Suppressor macrophage treated with lipopolysaccharide for 1 hour (primary cell): ENCODE data around the gene SLC25A23.
"Not testable (repeated sequence)": the region's sequence is repeated elsewhere in the genome, so short reads cannot be mapped to it uniquely, and the experiment has no call there.

ENCODE experiments used
- DNase-seq, 3 donors: peaks; one replicate each; pipeline ENCODE4 v3.0.0-alpha.2; 2020 to 2022

SLC25A23 gene

DNA sequence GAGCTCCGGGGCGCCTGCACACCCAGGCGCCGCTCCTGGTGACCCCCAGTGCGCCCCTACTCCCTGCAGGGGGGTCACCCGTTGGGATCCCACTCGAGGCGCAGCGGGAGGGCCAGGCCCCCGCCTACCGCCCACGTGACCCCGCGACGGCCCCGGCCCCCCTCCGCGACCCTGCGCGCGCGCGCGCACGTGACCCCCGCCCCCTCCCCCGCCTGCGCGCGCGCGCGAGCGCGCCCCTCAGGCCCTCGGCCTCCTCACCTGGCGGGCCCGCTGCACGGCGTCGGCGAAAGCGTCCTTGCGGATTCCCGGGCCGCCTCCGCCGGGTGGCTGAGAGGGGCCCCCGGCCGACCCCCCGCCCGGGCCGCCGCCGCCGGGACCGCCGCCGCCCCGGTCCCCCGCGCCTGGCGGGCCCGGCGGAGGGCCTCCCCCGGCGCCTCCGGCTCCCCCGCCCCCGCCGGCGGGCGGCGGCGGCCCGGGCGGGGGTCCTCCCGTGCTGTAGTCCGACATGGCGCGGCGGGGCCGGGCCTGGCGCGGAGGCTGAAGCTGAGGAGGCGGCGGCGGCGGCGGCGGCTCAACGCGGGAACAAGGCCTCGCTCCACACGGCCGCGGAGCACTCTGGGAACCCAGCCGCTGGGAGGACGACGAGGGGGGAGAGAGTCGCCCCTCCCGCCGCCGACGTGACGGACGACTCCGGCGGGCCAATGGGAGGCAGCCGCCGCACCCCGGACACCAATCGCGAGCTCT is 35.2 kb downstream of the SLC25A23 start, which contains the start of gene KHSRP:
Gene KHSRP, minus strand, starts transcription at position 617 of the 744 bp plus-strand sequence. Its CDS starts 110 bp downstream, at position 507.
- peak in 2 of 3 donors; percentile 14 to 56 for DNase-seq

DNA sequence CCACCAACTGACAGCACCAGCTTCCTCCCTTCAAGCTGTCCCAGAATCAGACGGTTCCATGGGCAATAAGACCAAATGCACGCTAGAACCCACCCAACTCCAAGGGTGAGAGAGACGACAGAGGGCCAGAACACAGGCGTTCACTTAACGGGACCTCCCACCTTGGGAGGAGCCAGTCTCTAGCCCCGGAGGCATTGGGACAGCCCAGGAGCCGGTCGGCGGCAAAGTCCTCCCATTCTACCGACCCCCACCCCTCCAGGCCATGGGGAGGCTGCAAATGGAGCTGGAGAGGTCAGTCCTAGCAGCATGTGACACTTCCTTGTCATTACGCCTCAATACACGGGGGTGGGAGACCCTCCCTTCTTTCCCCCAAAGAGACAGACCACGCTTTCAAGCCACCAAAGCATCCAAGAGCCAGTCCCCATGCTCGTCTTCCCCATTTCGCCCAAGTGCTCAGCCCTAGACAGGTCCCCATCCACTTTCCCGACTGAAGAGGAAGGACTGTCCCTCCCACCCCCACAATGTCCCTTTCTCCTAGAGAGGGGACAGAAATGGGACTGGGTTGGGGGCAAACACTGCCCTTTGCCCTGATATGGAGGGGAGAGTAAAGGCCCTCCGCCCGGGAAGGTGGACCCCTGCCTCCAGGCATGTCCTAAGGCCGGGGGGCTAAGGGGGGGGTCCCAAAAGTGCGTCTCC is 35.9 kb downstream of the SLC25A23 start:
- peak; percentile 46 to 69 (median 52) for DNase-seq

DNA sequence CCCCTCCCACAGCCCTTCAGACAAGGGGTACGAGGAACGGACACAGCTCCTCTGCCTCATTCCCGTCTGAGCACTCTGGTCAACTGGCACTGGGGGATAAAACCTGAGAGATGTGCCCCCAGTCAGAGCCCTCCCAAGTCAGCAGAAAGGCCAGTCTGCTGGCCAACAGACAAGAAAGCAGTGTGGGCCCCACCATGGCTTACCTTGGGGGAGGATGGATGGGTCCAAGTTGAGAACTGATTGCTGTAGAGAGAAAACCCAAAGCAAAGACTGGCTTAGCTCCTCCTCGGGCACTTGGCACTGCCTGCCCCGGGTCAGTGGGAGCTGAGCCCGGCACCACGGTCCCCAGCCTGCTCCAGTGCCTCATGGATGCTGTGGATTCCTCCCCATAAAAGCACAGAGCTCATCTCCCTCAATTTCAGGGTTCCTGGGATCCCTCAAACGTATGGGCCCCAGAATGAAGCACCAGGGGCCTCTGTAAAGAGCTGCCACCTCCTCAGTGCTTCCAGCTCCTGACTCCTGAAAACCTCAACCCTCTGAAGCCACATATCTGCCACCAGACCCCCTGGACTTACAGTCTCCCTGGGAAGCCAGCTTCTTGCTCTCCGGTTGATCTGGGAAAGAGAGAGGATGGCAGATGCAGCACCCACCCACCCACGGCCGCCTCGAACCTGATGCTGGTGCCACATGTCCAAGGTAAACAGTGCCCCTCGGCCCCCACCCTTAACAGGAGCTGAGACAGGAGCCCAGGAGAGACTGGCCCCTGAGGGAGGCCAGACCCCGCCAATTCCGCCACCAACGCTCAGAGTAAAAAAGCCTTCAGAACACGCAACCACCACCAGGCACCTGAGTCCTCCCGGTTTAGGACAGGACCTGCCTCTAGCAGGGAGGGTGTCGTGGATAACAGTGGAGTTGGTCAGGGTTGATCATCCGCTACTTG is 38.2 kb downstream of the SLC25A23 start:
- DNase-seq, result no peak

DNA sequence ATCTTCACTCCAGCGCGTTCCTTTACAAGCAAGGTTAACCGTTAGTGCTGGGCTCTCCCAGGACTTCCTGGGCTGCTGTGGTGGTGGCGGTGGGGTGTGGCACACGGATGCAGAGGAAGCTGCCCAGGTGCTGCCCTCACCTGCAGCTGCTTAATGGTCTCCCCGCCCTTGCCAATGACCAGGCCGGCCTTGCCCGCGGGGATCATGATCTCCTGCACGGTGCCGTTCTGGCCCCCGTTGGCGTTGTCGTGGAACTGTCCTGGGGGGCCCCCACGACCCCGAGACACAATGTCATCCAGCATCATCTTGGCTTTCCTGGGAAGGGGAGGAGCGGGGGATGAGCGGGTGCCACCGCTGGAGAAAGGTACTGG is 41.0 kb downstream of the SLC25A23 start:
- no peak for DNase-seq

DNA sequence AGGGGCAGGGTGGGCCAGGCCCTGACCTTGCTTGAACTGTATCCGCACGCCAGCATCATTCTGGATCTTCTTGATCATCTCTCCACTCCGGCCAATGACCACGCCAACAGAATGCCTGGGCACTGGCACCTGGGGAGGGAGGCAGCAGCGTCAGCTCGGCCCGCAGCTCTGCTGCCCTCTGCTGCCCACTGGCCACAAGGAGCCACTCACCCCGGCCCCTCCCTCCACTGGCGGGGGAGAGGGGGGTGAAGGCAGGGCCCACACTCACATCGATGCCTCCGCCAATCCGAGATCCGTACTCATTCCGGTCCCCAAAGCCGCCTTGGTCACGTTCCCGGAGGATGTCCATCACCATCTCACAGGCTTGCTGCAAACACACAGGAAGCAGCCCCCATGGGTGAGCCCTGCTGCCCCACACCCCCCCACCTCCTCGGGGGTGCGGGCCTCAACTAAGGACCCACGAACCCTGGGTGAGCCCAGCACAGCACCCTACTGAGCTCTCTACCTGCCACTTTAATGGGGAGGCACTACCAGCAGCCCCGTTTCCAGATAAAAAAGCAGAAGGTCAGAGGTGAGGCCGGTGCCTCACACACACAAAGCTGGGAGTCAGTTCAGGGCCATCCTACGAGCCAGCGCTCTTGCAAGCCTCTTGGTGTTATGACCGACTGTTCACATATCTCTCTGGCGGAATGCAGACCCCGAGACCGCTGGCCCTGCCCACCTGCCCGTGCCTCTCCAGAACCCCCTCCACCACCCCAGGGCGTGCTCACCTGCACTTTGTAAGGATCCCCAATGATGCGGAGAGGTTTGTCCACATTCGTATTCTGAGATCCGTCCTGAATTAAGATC is 41.7 kb downstream of the SLC25A23 start:
- peak in 1 of 3 donors; percentile 30 for DNase-seq

DNA sequence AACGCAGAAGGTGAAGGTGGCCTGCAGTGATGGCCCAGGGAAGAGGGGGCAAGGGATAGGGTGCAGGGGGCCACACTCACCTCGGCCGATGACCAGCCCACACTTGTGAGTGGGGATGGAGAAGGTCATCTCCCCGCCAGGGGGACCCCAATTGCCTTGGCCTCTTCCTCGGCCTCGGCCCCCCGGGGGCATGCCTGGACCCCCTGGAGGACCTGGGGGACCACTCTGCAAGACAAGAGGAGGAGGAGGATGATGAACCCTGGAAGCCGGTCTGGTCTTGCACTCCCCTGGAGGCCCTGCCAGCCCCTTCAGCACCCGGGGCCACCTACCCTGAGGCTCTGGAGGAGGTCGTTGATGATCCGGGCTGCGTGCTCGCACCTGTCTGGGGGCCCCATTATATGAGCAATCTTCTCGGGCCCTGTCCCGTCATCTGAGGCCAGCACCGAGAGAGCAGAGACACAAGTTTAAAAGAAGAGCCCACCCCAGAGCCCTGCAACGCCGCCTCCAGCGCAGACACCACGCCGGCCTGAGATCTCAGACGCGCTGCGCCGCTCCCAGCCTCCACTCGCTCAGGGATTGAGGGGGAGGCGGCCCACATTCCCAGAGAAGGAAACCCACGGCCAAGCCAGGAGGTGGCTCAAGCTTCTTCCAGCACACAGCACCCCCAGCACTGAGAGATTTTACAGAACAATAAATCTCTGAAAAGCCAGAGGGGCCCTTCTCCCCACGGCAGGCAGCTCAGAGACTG is 42.8 kb downstream of the SLC25A23 start:
- no peak for DNase-seq

DNA sequence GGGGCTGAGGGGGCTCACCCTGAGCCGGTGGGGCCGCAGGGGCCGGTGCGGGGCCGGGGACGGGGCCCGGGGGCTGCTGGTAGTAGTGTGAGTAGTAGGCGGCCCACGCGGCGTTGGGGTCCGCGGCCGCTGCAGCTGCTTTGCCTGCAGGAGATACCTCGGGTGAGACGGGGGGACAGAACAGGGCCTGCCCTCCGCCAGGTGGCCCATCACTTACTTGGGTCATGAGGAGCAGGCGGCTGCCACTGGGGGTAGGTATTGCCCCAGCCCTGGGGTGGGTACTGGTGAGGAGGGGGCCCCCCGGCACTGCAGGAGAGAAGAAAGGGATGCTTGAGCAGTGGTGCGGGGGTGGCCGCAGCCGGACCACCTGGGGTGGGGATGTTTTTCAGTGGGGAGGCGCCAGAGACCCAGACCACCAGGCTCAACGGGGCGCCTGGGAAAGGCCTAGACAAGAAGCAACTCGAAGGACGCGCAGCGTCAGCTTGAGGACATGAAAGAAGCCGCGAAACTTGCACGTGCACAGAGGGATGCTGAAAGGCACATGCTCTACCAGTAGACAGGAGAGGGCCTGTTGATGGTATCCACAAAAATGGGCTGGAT is 43.9 kb downstream of the SLC25A23 start:
- DNase-seq, result no peak

DNA sequence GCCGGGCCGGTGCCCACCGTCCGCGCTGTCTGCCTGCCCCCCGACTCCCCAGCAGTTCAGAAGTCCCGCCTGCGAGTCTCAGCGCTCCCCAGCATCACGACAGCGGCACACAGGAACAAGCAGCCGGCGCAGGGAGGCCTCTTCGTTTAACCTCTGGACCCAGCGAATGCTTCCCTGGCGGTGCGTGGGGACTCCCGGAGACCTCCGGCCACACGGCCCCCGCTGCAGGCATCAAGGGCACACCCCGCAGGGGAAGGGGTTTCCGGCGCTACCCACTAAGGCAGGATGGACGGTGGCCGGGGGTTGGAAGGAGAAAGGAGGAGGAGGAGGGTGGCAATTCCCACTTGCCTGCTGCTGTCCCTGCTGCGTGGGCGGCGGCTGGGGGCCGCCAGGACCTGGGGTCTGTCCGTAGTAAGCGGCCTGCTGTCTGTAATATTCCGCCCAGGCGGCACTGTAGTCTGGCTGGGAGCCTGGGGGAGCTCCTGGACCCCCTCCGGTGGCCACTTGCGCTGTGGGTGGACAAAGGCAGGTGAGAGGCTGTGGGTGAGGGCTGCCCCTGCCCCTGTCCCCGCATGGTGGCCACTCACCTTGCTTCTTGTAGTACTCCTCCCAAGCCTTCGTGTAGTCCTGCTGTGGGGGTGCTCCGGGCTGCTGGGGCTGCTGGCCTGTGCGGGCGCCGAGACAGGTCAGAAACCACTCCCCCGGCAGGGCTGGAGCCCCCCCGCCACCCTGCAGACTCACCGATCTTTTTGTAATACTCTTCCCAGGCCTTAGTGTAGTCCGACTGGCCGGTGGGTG is 44.6 kb downstream of the SLC25A23 start:
- no peak for DNase-seq

DNA sequence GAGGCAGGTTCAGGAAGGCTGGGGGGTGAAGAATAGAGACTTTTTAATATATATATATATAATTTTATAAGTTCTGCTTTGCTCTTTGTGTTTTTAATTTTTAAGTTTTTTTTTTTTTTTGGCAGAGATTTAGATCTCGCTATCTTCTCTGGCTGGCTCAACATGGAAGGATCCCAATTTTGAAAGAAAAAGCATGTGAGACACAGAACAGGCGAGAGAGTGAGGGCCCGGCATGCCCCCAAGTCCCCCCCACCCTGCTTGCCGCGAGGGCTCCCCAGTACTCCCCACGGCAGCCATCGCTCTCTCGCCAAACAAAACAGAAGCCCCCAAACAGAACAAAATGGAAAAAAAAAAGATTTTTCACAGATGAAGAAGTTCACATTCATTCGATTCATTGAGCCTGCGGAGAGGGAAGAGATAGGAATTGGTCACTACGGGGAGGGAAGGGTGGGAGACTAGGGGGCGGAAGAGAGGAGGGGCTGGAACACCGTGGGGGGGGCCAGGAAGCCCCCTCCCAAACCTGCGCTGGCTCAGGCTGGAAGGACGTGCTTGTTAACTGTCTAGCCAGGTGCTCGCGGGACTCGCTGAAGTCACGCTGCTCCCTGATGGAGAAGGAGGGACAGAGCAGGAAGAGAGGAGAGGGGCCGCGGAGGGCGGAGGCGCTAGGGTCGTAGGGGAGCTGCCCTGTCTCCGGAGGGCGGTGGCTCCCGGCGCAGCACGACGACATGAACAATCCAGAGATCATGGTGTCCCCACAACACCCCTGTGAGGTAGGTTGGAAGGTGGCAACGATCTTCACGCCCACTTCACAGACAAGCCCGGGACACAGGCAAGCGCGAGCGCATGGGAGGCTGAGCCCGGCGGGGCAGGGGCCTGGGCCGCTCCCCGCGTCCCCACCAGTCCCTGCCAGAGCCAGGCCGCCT is 45.6 kb downstream of the SLC25A23 start:
- DNase-seq, result no peak

DNA sequence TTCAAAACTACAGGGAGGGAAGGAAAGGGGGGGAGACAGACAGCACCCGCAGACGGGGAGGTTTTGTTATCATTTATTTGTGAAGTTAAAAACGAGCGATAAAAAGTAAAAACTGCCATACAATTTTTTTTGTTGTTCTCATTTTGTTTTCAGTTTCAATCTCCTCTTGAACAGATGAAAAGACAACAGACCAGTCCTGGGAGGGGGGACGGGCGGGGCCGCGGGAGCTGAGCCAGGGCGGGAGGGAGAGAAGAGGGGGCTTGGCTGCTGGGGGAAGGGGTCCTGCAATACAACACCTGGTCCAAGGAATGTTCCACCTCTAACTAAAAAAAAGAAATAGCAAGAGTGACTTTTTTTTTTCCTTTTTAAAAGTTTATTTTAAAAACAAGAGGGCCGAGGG is 46.3 kb downstream of the SLC25A23 start:
- no peak for DNase-seq

DNA sequence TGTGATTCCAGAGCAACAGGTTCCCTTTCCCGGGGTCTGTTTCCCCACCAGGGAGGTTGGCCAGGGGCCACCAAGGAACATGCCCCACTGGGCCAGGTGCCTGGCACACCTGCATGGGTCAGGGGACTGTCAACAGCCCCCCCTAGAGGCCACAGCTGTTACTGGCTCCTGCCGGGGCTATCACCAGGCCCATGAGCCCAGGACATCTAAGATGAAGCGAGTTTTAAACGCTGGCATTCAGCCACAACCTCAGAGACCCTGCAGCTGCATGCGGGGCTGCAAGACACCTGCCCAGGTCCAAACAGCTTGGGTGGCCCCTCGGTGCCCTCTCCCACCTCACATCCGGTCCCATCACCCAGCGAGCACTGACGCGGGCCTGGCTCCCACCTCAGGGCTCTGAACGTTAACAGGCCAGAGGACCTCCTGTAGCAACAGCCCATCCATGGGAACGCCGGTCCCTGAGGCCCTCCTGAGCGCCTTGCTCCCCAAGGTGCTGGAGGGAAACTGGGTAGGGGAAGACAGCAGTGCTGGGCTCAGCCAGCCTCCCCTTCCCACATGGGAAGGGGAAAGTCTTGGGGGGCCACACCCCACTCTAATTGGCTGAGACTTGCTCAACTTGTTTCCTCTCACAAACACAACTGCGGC is 47.0 kb downstream of the SLC25A23 start:
- DNase-seq, result peak in 2 of 3 donors; percentile 17 to 30

DNA sequence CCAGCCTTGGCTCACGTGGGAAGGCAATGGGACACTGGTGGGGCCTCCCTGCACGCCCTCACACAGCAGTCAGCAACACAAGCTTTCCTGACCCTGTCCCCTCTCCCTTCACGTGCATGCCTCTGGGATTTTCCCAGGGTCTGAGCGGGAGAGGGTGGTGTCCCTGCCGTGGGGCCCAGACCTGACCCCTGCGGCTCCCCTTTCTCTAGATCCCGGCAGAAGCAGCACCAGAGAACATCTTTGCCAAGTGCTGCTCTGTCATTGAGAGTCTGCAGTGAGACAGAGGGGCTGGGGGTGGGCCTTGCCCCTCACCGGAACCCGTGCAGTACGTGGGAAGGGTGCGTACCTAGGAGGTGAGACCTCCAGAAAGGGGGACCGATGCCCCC is 47.5 kb downstream of the SLC25A23 start:
- no peak for DNase-seq

DNA sequence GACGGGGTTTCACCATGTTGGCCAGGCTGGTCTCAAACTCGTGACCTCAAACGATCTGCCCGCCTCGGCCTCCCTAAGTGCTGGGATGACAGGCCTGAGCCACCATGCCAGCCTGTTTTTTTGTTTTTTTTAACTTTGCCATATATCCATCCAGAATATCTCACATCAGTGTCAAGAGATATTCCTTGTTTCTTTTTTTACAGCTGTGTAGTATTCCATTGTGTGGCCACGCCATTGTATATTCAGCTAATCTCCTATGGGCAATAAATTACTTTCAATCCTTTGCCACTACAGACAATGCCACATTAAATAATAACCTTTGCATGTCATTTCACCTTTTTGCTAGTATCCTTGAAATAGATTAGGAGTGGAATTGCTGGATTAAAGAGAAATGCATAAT is 50.2 kb downstream of the SLC25A23 start:
- DNase-seq, result no peak

DNA sequence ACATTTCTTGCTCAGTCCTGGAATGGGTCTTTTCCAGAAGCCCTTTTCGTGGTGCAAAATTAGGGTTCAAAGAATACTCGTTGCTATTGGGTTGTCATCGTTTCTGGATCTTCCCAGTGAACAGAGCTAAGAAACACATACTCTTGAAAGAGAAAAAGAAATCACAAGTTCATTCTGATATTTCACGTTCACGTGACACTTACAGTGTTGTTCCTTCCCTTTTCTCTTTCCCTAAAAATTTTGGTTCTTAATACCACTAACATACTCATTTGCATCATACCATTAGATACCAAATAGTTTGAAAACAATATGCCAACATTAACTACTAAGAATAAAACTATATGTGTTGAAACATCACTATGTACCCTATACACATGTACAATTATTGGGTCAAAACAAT is 53.2 kb downstream of the SLC25A23 start:
- DNase-seq, result peak in 2 of 3 donors; percentile 50 to 61

DNA sequence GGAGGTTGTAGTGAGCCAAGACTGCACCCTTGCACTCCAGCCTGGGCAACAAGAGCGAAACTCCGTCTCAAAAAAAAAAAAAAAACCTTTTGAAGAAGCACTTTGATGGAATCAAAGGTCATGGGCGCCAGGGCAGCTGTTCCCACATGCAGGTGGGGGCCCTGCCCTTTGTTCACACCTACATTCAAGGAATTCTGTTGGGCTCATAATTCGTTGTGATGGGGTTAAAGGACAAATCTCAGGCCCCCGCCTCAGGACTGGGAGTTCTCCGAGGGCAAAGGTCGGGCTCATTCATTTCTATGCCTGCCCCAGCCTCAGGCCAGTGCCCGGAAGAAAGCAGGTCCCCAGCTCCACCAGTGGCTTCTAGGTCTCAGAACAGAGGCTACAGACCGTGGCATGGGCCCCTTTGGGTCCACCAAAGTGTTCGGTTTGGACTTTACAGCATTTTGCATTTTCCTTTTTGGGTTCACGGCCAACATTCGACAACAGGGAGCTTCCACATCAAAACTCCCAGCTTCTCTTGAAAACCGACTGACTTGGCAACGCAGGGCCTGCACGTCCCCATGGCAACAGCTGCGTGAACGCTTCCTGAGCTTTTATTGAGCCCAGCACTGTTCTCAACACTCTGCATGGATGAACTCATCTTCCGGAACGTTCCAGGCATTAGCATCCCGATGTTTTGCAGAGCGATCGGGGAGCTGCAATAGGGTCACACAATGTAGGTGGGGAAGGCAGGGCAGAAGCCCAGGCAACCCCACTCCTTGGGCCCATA is 56.6 kb downstream of the SLC25A23 start:
- no peak for DNase-seq

DNA sequence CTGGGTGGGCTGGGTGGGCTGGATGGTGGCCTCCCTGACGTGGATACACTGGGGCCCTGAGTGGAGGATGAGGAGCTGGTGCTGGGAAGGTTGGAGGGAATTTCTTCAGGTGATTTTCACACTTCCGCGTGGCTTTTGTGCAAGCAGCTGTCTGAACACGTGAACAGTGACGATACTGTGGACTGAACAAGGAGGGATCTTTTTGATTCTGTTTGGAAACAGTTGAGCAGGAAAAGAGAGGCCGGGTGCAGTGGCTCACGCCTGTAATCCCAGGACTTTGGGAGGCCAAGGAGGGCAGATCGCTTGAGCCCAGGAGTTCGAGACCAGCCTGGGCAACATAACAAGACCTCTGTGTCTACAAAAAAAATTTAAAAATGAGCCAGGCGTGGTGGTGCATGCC is 57.5 kb downstream of the SLC25A23 start:
- no peak for DNase-seq

DNA sequence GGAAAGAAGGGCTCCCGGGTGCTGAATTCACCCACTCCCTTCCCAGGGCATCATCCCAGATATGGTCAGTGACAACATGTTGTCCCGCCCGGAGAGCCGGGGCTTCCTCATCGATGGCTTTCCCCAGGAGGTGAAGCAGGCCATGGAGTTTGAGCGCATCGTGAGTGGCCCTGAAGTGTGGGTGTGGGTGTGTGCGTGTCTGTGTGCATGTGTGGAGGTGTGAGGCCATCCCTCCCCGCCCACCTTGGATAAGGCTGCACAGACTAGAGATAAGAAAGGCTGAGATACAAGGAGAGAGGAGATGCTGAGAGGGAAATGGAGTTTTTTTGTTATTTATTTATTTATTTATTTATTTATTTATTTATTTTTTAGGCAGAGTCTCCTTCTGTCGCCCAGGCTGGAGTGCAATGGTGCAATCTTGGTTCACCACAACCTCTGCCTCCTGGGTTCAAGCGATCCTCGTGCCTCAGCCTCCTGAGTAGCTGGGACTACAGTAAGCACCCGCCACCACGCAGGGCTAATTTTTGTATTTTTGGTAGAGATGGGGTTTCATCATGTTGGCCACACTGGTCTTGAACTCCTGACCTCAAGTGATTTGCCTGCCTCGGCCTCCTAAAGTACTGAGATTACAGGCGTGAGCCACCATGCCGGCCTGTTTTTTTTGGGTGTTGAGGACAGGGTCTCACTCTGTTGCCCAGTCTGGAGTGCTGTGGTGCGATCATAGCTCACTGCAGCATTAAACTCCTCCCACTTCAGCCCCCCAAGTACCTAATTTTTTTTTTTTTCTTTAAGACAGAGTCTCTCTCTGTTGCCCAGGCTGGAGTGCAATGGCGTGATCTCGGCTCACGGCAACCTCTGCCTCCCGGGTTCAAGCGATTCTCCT is 59.3 kb downstream of the SLC25A23 start:
- DNase-seq, result not testable (repeated sequence)
